ENCODE data around the gene PARVB. TPM values are rescaled to one million over a fixed set of nuclear protein-coding genes. Genes with fewer than 3 reads are reported as not detected.

Gene PARVB
- total RNA-seq, 1 donor from 2014 or later: 4.4 TPM

GRCh38 chr22:44179989-44180705 is 156.0 kb downstream of the PARVB start:
- Mint-ChIP-seq H3K4me1 (ENCODE audit: unreplicated experiment) (peaks cover 2% of the 10 kb centered on the region), H3K9me3 (ENCODE audit: unreplicated experiment) (no peaks in the 10 kb centered on the region), H3K27me3 (ENCODE audit: unreplicated experiment) (peaks cover 52% of the 10 kb centered on the region), H3K27ac (ENCODE audit: unreplicated experiment) (no peak overlapping the region), H3K36me3 (ENCODE audit: unreplicated experiment) (no peaks in the 10 kb centered on the region), H3K4me3 (ENCODE audit: unreplicated experiment) (no peak overlapping the region)
- no peak for DNase-seq (ENCODE audit: extremely low spot score, unreplicated experiment)
- TF ChIP-seq, protein P1, sequence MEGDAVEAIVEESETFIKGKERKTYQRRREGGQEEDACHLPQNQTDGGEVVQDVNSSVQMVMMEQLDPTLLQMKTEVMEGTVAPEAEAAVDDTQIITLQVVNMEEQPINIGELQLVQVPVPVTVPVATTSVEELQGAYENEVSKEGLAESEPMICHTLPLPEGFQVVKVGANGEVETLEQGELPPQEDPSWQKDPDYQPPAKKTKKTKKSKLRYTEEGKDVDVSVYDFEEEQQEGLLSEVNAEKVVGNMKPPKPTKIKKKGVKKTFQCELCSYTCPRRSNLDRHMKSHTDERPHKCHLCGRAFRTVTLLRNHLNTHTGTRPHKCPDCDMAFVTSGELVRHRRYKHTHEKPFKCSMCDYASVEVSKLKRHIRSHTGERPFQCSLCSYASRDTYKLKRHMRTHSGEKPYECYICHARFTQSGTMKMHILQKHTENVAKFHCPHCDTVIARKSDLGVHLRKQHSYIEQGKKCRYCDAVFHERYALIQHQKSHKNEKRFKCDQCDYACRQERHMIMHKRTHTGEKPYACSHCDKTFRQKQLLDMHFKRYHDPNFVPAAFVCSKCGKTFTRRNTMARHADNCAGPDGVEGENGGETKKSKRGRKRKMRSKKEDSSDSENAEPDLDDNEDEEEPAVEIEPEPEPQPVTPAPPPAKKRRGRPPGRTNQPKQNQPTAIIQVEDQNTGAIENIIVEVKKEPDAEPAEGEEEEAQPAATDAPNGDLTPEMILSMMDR (IDR thresholded peaks at IDR 0.05): no peak

DNA sequence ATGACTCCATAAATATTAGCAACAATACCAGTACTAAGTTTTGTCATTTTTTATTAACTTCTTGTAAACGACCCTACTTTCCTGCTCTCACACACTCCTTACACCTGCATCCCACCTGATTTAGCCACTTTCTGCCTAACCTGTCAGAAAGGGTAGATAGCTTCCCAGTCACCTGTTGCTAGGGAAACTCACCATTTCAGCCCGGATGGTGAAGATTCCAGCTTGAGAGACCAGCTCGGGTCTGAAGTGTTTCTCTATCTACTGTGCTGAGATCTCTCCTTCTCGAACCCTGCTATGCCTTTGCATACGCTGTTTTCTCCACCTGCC is 156.6 kb downstream of the PARVB start, which contains the start of gene PARVG:
Gene PARVG (plus strand): TSS at position 220 of the 327 bp plus-strand sequence. CDS start 2,405 bp downstream, outside the sequence.
- DNase-seq (ENCODE audit: extremely low spot score, unreplicated experiment): no peak
- Mint-ChIP-seq H3K4me3 (ENCODE audit: unreplicated experiment) (no peak within 1 kb of the TSS), H3K27me3 (ENCODE audit: unreplicated experiment) (peaks cover 52% of the 10 kb centered on the region), H3K4me1 (ENCODE audit: unreplicated experiment) (peaks cover 2% of the 10 kb centered on the region), H3K27ac (ENCODE audit: unreplicated experiment) (no peak within 1 kb of the TSS), H3K9me3 (ENCODE audit: unreplicated experiment) (no peaks in the 10 kb centered on the region), H3K36me3 (ENCODE audit: unreplicated experiment) (no peaks in the 10 kb centered on the region)
- TF ChIP-seq, protein P1 (IDR thresholded peaks at IDR 0.05): no peak

DNA sequence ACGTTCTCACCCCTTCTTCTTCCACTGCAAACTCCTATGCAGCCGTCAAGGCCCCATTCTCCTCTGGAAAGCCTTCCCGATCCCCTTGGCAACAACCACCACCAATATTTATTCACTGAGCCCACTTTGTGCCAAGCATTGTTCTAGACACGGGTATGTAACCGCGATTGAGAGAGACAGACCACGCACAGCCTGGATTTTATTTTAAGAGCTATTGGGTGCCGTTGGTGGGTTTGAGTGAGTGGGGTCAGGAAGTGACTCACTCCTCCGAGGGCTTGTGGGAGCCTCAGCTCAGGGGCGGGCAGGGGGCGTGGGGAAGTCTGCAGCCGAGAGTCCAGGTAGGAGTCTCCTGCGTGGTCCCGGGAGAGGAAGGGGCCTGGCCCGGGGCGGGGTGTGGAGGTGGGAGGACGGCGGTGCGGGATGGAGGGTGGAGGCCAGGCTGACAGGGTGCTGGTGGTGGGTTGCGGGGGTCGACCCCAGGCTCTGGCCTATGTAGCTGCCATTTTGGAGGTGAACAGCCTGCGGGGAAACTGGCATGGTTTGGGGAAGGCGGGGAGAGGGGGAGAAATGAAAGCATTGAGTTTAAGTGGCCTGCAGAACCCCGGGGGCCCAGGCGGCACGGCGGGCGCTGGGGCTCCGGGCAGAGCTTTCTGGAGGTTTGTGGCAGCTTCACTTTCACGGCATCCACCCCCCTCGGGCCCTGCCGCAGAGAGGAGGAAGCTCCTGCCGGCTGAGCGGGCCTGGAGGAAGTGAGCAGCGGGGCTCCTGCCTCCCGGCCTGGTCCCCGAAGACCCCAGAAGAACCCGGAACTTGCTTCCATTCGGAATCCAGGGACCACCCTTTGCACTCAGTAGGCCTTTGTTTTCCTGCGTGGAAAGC is 157.2 kb downstream of the PARVB start:
- no peak overlapping the region for H3K4me3 Mint-ChIP-seq (ENCODE audit: unreplicated experiment)
- TF ChIP-seq, protein P1 (IDR thresholded peaks at IDR 0.05): no peak
- H3K27ac Mint-ChIP-seq (ENCODE audit: unreplicated experiment): no peak overlapping the region
- H3K36me3 Mint-ChIP-seq (ENCODE audit: unreplicated experiment): no peaks in the 10 kb centered on the region
- no peaks in the 10 kb centered on the region for H3K9me3 Mint-ChIP-seq (ENCODE audit: unreplicated experiment)
- H3K4me1 Mint-ChIP-seq (ENCODE audit: unreplicated experiment): peaks cover 2% of the 10 kb centered on the region
- DNase-seq (ENCODE audit: extremely low spot score, unreplicated experiment): no peak
- peaks cover 51% of the 10 kb centered on the region for H3K27me3 Mint-ChIP-seq (ENCODE audit: unreplicated experiment)

- peaks cover 45% of the 10 kb centered on the region for H3K27me3 Mint-ChIP-seq (ENCODE audit: unreplicated experiment)
- no peak overlapping the region for H3K27ac Mint-ChIP-seq (ENCODE audit: unreplicated experiment)
- DNase-seq (ENCODE audit: extremely low spot score, unreplicated experiment): no peak
- H3K36me3 Mint-ChIP-seq (ENCODE audit: unreplicated experiment): no peaks in the 10 kb centered on the region
- TF ChIP-seq, protein P1 (IDR thresholded peaks at IDR 0.05): no peak
- no peak overlapping the region for H3K4me3 Mint-ChIP-seq (ENCODE audit: unreplicated experiment)
- H3K4me1 Mint-ChIP-seq (ENCODE audit: unreplicated experiment): peaks cover 2% of the 10 kb centered on the region
- H3K9me3 Mint-ChIP-seq (ENCODE audit: unreplicated experiment): no peaks in the 10 kb centered on the region
Measured at GRCh38 chr22:44181912-44182587, 157.9 kb downstream of the PARVB start.
